Progenitor cell of endocrine pancreas (in vitro differentiated cells): ENCODE data around the gene SLC35F2. TPM values are rescaled to one million over a fixed set of nuclear protein-coding genes. Genes with fewer than 3 reads are reported as not detected.

Experiments
- DNase-seq: peaks from one replicate; pipeline ENCODE4 v3.0.0; 2021; ENCODE audit warnings: low spot score; ENCODE audit not compliant: unreplicated experiment
- H3K27ac Mint-ChIP-seq: 2 replicates; pipeline ENCODE4 v1.8.0; 2021; ENCODE audit warnings: mild to moderate bottlenecking, moderate library complexity, mixed read lengths
- H3K27me3 Mint-ChIP-seq: 2 replicates; pipeline ENCODE4 v1.8.0; 2021; ENCODE audit warnings: mixed read lengths
- H3K36me3 Mint-ChIP-seq: 2 replicates; pipeline ENCODE4 v1.8.0; 2022; ENCODE audit warnings: mixed read lengths; ENCODE audit not compliant: insufficient read depth
- H3K4me1 Mint-ChIP-seq: 2 replicates; pipeline ENCODE4 v1.8.0; 2021; ENCODE audit warnings: low read depth, mixed read lengths
- H3K4me3 Mint-ChIP-seq: 2 replicates; pipeline ENCODE4 v1.8.0; 2021; ENCODE audit warnings: low read depth, mild to moderate bottlenecking, moderate library complexity, mixed read lengths
- H3K9me3 Mint-ChIP-seq: 2 replicates; pipeline ENCODE4 v1.8.0; 2021; ENCODE audit warnings: low read depth, mixed read lengths
- CTCF ChIP-seq: fragments of 200-600 bp; sonication (generic); IDR thresholded peaks from one replicate; pipeline ENCODE4 v1.5.0; 2021; ENCODE audit warnings: antibody characterized with exemption, mild to moderate bottlenecking; ENCODE audit not compliant: unreplicated experiment
- total RNA-seq: library from RNA; stranded (reverse); gene quantifications from 2 replicates; pipeline ENCODE4 v1.2.1, GENCODE V29; 2021

Gene SLC35F2
- total RNA-seq, 1 donor from 2014 or later: 17.5 TPM

DNA sequence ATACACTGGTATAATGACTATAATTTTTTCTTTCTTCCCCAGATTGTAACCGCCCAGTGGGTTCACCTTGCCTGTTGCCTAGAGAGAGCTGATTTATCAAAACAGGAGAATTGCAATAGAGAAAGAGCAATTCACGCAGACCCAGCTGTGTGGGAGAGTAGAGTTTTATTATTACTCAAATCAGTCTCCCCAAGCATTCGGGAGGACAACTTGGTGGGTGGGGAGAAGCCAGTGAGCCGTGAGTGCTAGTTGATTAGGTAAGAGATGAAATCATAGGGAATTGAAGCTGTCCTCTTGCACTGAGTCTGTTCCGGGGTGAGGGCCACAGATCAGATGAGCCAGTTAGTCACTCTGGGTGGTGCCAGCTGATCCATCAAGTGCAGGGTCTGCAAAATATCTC is 73.2 kb downstream of the SLC35F2 start:
- no peaks in the 10 kb centered on the region for H3K27me3 Mint-ChIP-seq
- no peaks in the 10 kb centered on the region for H3K9me3 Mint-ChIP-seq
- H3K4me3 Mint-ChIP-seq: no peak overlapping the region
- no peak overlapping the region for H3K27ac Mint-ChIP-seq
- no peak for DNase-seq
- TF ChIP-seq CTCF: no peak
- peaks cover 5% of the 10 kb centered on the region for H3K4me1 Mint-ChIP-seq
- H3K36me3 Mint-ChIP-seq: no peaks in the 10 kb centered on the region

- no peak for DNase-seq
- H3K27ac Mint-ChIP-seq: no peak overlapping the region
- H3K4me1 Mint-ChIP-seq: peaks cover 16% of the 10 kb centered on the region
- H3K27me3 Mint-ChIP-seq: no peaks in the 10 kb centered on the region
- no peak overlapping the region for H3K4me3 Mint-ChIP-seq
- no peaks in the 10 kb centered on the region for H3K36me3 Mint-ChIP-seq
- TF ChIP-seq CTCF: no peak
- H3K9me3 Mint-ChIP-seq: no peaks in the 10 kb centered on the region
Observed at GRCh38 chr11:107783121-107783520, 75.5 kb downstream of the SLC35F2 start.

DNA sequence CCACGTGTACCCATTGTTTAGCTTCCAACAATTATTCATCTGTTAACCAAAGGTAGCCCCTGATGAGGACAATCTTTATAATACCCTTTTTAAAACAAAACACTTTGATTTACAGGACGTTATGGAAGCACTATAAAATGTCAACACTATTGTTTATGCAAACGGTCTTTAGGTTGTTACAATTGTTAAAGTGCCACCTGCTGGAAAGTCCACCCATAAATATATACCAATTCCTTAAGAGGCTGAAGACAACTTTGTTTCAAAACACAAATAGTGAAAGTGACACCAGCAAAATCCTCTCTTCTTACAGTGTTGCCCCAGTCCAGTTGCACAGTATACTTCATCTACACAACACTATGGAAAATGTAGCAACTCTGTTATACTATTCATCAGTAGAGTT is 77.8 kb downstream of the SLC35F2 start:
- TF ChIP-seq CTCF: no peak
- Mint-ChIP-seq H3K4me1 (peaks cover 15% of the 10 kb centered on the region), H3K27me3 (no peaks in the 10 kb centered on the region), H3K36me3 (no peaks in the 10 kb centered on the region), H3K9me3 (peaks cover 4% of the 10 kb centered on the region), H3K27ac (no peak overlapping the region), H3K4me3 (no peak overlapping the region)
- no peak for DNase-seq

DNA sequence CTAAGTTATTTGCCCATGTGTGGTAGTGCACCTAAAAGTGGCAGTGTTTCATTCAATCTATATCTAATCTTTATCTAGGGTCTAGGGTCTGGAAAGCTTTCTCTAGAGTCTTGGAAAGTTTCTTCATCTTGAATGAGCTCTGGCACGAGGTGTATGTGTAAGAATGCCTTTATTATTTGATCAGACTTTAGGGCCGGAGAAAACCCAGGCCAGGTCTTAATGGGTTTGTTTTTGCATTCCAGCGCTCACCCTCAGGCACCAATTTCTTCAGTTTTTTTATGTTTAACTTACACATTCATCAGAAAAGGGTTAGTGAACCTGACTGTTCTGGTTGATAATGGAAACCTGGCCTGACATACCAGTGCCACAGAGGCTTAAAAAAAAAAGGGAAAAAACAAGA is 78.5 kb downstream of the SLC35F2 start:
- Mint-ChIP-seq H3K4me1 (peaks cover 15% of the 10 kb centered on the region), H3K27ac (peak overlapping the region; percentile 95), H3K4me3 (no peak overlapping the region), H3K27me3 (no peaks in the 10 kb centered on the region), H3K9me3 (peaks cover 4% of the 10 kb centered on the region), H3K36me3 (no peaks in the 10 kb centered on the region)
- DNase-seq: no peak
- TF ChIP-seq CTCF: no peak

DNA sequence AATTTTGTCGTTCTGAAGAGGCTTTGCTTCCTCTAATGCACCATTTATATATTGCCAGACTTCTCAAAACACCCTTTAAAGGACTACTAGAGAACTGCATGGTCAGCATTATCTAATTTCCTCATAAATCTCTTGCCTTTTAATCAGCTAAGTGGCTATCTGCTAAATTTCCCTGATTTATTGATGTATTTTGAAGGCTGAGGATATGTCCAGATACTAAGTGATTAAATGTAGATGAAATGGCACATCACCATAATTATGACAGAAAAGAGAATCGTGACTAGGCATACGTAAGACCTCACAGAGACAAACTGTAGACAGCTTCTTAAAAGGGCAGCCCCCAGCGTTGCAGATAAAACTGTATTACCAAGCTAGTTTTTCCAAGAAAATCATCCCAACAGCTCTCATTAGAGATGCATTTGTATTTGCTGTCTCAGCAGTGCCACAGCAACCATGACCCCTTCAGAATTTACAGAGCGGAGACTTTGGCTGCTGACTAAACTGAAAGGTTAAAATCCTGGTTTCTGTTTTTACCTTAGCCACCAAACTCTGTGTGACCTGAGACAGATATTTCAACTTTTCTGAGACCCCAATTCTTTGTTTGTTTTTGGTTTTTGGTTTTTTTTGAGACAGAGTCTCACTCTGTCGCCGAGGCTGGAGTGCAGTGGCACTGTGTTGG is 79.6 kb downstream of the SLC35F2 start:
- Mint-ChIP-seq H3K4me1 (peaks cover 15% of the 10 kb centered on the region), H3K27ac (no peak overlapping the region), H3K27me3 (no peaks in the 10 kb centered on the region), H3K36me3 (no peaks in the 10 kb centered on the region), H3K9me3 (peaks cover 4% of the 10 kb centered on the region), H3K4me3 (no peak overlapping the region)
- TF ChIP-seq CTCF: no peak
- no peak for DNase-seq
